HCT116 (cell line): ENCODE data around the gene FXYD1.

Experiments
- CEBPB ChIP-seq: IDR thresholded peaks from 2 replicates; pipeline ENCODE4 v1.6.1; 2012; ENCODE audit warnings: low read depth
- FOSL1 ChIP-seq: IDR thresholded peaks from 2 replicates; pipeline ENCODE4 v1.6.1; 2012; ENCODE audit warnings: low read depth
- JUND ChIP-seq: IDR thresholded peaks from 2 replicates; pipeline ENCODE4 v1.6.1; 2012
- POLR2A ChIP-seq: IDR thresholded peaks from 2 replicates; pipeline ENCODE4 v1.7.0; 2011; ENCODE audit warnings: borderline replicate concordance; ENCODE audit not compliant: insufficient read depth, insufficient read length; ENCODE audit errors: extremely low read depth
- SP1 ChIP-seq: IDR thresholded peaks from 2 replicates; pipeline ENCODE4 v1.6.1; 2012; ENCODE audit warnings: low read depth
- TF ChIP-seq, protein P1 (sequence below), 3 experiments: fragments of 200-600 bp in 1 of 3; sonication (generic) in 1 of 3; IDR thresholded peaks in 2 of 3; conservative IDR thresholded peaks in 1 of 3; 2 replicates each; pipeline ENCODE4 v1.5.1; 2012 to 2017; ENCODE audit warnings: low read depth in 2 of 3, low read length in 2 of 3, antibody characterized with exemption in 1 of 3, borderline replicate concordance in 1 of 3, control low read depth in 1 of 3, mild to moderate bottlenecking in 1 of 3, mixed read lengths in 1 of 3, mixed run types in 1 of 3, moderate library complexity in 1 of 3; ENCODE audit not compliant: insufficient read depth in 1 of 3
- TF ChIP-seq, protein P2 (sequence below): IDR thresholded peaks from 2 replicates; pipeline ENCODE4 v1.6.1; 2011; ENCODE audit warnings: mild to moderate bottlenecking, low read length, moderate library complexity; ENCODE audit not compliant: insufficient replicate concordance; ENCODE audit errors: extremely low read depth
- TF ChIP-seq, protein P3 (sequence below): IDR thresholded peaks from 2 replicates; pipeline ENCODE4 v1.6.1; 2012; ENCODE audit warnings: low read depth

DNA sequence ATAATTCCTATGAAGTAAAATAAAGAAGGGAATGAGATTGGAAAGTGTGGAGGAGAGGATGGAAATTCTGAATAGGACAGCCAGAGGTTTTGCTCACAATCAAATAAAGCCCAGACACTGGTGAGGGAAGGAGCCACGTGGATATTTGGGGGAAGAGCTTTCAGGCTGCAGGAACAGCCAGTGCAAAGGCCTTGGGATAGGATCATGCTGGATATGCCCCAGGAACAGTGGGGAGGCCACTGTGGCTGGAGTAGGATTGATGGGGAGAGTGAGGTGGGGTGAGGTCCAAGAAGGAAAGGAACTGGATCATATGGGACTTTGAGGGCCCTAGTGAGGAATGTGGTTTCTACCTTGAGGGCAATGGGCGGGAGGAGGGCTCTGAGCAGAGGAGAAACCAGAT is 11.8 kb downstream of the FXYD1 start:
- TF ChIP-seq SP1 (no peak), FOSL1 (no peak), POLR2A (no peak), CEBPB (no peak), JUND (no peak)
- TF ChIP-seq, protein P1, sequence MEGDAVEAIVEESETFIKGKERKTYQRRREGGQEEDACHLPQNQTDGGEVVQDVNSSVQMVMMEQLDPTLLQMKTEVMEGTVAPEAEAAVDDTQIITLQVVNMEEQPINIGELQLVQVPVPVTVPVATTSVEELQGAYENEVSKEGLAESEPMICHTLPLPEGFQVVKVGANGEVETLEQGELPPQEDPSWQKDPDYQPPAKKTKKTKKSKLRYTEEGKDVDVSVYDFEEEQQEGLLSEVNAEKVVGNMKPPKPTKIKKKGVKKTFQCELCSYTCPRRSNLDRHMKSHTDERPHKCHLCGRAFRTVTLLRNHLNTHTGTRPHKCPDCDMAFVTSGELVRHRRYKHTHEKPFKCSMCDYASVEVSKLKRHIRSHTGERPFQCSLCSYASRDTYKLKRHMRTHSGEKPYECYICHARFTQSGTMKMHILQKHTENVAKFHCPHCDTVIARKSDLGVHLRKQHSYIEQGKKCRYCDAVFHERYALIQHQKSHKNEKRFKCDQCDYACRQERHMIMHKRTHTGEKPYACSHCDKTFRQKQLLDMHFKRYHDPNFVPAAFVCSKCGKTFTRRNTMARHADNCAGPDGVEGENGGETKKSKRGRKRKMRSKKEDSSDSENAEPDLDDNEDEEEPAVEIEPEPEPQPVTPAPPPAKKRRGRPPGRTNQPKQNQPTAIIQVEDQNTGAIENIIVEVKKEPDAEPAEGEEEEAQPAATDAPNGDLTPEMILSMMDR (IDR thresholded peaks at IDR 0.05 in 2 of 3, conservative IDR thresholded peaks at IDR 0.05 in 1 of 3; ENCODE audit: borderline replicate concordance in 1 of 3, insufficient read depth in 1 of 3, low read depth in 2 of 3, low read length in 2 of 3) = no peak
- TF ChIP-seq, protein P2, sequence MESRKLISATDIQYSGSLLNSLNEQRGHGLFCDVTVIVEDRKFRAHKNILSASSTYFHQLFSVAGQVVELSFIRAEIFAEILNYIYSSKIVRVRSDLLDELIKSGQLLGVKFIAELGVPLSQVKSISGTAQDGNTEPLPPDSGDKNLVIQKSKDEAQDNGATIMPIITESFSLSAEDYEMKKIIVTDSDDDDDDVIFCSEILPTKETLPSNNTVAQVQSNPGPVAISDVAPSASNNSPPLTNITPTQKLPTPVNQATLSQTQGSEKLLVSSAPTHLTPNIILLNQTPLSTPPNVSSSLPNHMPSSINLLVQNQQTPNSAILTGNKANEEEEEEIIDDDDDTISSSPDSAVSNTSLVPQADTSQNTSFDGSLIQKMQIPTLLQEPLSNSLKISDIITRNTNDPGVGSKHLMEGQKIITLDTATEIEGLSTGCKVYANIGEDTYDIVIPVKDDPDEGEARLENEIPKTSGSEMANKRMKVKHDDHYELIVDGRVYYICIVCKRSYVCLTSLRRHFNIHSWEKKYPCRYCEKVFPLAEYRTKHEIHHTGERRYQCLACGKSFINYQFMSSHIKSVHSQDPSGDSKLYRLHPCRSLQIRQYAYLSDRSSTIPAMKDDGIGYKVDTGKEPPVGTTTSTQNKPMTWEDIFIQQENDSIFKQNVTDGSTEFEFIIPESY = no peak
- TF ChIP-seq, protein P3, sequence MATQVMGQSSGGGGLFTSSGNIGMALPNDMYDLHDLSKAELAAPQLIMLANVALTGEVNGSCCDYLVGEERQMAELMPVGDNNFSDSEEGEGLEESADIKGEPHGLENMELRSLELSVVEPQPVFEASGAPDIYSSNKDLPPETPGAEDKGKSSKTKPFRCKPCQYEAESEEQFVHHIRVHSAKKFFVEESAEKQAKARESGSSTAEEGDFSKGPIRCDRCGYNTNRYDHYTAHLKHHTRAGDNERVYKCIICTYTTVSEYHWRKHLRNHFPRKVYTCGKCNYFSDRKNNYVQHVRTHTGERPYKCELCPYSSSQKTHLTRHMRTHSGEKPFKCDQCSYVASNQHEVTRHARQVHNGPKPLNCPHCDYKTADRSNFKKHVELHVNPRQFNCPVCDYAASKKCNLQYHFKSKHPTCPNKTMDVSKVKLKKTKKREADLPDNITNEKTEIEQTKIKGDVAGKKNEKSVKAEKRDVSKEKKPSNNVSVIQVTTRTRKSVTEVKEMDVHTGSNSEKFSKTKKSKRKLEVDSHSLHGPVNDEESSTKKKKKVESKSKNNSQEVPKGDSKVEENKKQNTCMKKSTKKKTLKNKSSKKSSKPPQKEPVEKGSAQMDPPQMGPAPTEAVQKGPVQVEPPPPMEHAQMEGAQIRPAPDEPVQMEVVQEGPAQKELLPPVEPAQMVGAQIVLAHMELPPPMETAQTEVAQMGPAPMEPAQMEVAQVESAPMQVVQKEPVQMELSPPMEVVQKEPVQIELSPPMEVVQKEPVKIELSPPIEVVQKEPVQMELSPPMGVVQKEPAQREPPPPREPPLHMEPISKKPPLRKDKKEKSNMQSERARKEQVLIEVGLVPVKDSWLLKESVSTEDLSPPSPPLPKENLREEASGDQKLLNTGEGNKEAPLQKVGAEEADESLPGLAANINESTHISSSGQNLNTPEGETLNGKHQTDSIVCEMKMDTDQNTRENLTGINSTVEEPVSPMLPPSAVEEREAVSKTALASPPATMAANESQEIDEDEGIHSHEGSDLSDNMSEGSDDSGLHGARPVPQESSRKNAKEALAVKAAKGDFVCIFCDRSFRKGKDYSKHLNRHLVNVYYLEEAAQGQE = no peak
